Measurements from ENCODE around the gene PPL. TPM values are rescaled to one million over a fixed set of nuclear protein-coding genes. Genes with fewer than 3 reads are reported as not detected.
A peak's percentile ranks its signal among the peaks of the same experiment; 100 is the strongest.

Gene PPL
- total and polyA plus RNA-seq, 2 of the 8 experiments (the other 6 are each of a cell fraction or from before 2014, with no cell fraction given): 11.3 to 29.5 TPM

- Histone ChIP-seq H4K5ac (ENCODE audit: insufficient read length, low read depth, low read length) (no peak overlapping the region), H4K20me1 (replicated peaks in 1 of 2; ENCODE audit: control insufficient read depth in 1 of 2, insufficient read depth in 2 of 2, low read length in 2 of 2) (peaks cover 0 to 1% of the 10 kb centered on the region in 2 experiments), H2BK12ac (ENCODE audit: low read depth, low read length) (no peak overlapping the region), H3K4me2 (ENCODE audit: insufficient read depth in 1 of 2, low read depth in 2 of 2, low read length in 2 of 2) (0 out of 4 replicates have a peak overlapping the region, but pooled peaks of 1 of the 2 experiments have one; percentile 21), H3K79me2 (ENCODE audit: control insufficient read depth in 1 of 2, insufficient read depth in 2 of 2, low read length in 2 of 2) (peaks cover 0 to under 1% of the 10 kb centered on the region in 2 experiments; a peak in 1 of 4 replicates), H2BK120ac (replicated peaks; ENCODE audit: low read depth, low read length) (no peak overlapping the region), H3K23me2 (ENCODE audit: low read depth, low read length) (no peaks in the 10 kb centered on the region), H3K36me3 (ENCODE audit: control insufficient read depth in 2 of 4, insufficient read depth in 4 of 4, low read length in 3 of 4) (no peaks in the 10 kb centered on the region), H2AK5ac (ENCODE audit: low read depth, low read length) (no peak overlapping the region), H3K4ac (replicated peaks; ENCODE audit: insufficient read length, low read depth, low read length) (no peak overlapping the region), H2BK20ac (ENCODE audit: low read length) (no peak overlapping the region), H3K9ac (replicated peaks in 1 of 4; ENCODE audit: extremely low read depth in 1 of 4, low read depth in 3 of 4, low read length in 3 of 4) (no peak overlapping the region), H3K4me3 (ENCODE audit: extremely low read depth in 1 of 4, insufficient read depth in 2 of 4, low read depth in 3 of 4, low read length in 4 of 4) (no peak overlapping the region), H3K4me1 (replicated peaks in 1 of 4; ENCODE audit: control insufficient read depth in 3 of 4, insufficient read depth in 4 of 4, low read length in 3 of 4) (peaks cover 0 to 8% (median 4%) of the 10 kb centered on the region in 4 experiments; a peak in 5 of 7 replicates), H3K9me3 (ENCODE audit: insufficient read depth in 2 of 2, low read depth in 1 of 2, low read length in 1 of 2) (no peaks in the 10 kb centered on the region), H2BK5ac (ENCODE audit: low read depth, low read length) (no peak overlapping the region), H3K14ac (ENCODE audit: insufficient read length) (no peak overlapping the region), H3K18ac (ENCODE audit: extremely low read depth, low read length) (no peak overlapping the region; the same call in 1 of the 2 replicates), H2AFZ (ENCODE audit: low read length) (no peak overlapping the region), H3K27ac (ENCODE audit: low read depth, low read length) (no peak overlapping the region), H3K79me1 (ENCODE audit: low read depth, low read length) (peaks cover 3% of the 10 kb centered on the region), H3K23ac (ENCODE audit: insufficient read length) (no peak overlapping the region), H4K8ac (ENCODE audit: extremely low read depth, insufficient read depth, low read length) (peak overlapping the region; percentile 78; the same call in 1 of the 2 replicates), H4K91ac (replicated peaks; ENCODE audit: insufficient read length, low read length) (peak overlapping the region; percentile 2), H3K56ac (replicated peaks; ENCODE audit: insufficient read length, low read depth, low read length) (no peak overlapping the region), H2BK15ac (ENCODE audit: low read length) (peak overlapping the region; percentile 16; the same call in 1 of the 2 replicates), H3K27me3 (replicated peaks in 1 of 4; ENCODE audit: control insufficient read depth in 3 of 4, extremely low read depth in 1 of 4, insufficient read depth in 3 of 4, low read length in 3 of 4) (no peaks in the 10 kb centered on the region)
- WGBS, 2 experiments (ENCODE audit: extremely low coverage in 1 of 2, insufficient coverage in 1 of 2, insufficient read length in 1 of 2, insufficient replicate concordance in 2 of 2, low coverage in 1 of 2, low lambda C conversion rate in 2 of 2, missing lambda C conversion rate in 1 of 2): 71% methylated on average over 10 of the region's 13 CpGs; no CpG with 5 or more reads in 1 of the 2 experiments
- DNase-seq (ENCODE audit: low read depth in 1 of 2, low spot score in 2 of 2) (no peak), FAIRE-seq (no peak)
- ChIA-PET POLR2A (ENCODE audit: partially characterized antibody) (interaction anchor here (0.6 to 1.5 kb wide), 7 partner anchors 11 to 116 kb away, joined by 3 to 5 read pairs (median 3); partner anchors contain the start of gene ROGDI), CTCF (ENCODE audit: partially characterized antibody) (interaction anchor here (0.7 to 1.4 kb wide), 6 partner anchors 14 to 45 kb away, joined by 3 to 5 read pairs (median 4); no protein-coding TSS in a partner anchor)
- TF ChIP-seq USF2 (IDR thresholded peaks at IDR 0.05; ENCODE audit: low read length) (no peak), TEAD4 (IDR thresholded peaks at IDR 0.05; ENCODE audit: low read depth, low read length) (peak; percentile 24; the same call in 1 of the 2 replicates), SIN3A (conservative IDR thresholded peaks at IDR 0.05 in 1 of 2, IDR thresholded peaks at IDR 0.05 in 1 of 2; ENCODE audit: low read depth in 1 of 2, low read length in 2 of 2) (no peak), RNF2 (IDR thresholded peaks at IDR 0.05; ENCODE audit: borderline replicate concordance, low read depth, low read length, missing control alignments, poor library complexity, severe bottlenecking) (no peak)
These were observed 18.1 kb downstream of the PPL start for GRCh38 chr16:4918781-4919251.

Measured in H1 (cell line).